PC-9 (cell line): ENCODE data around the gene NR5A1. TPM values are rescaled to one million over a fixed set of nuclear protein-coding genes. Genes with fewer than 3 reads are reported as not detected.

ENCODE experiments used
- BruUV-seq: library from RNA; stranded (reverse); fragments of 400-500 nt; replicated peaks from 2 replicates; lab custom pipeline; 2021; lab: Mats Ljungman, UMichigan
- CTCF ChIA-PET: fragments of 300-600 bp; sonication (Branson Sonifier 250); formaldehyde crosslinking; loops from one replicate; lab custom pipeline; 2022; ENCODE audit warnings: antibody characterized with exemption; lab: Charles Lee
- POLR2A ChIA-PET: fragments of 300-600 bp; sonication (Branson Sonifier 250); formaldehyde crosslinking; loops from one replicate; lab custom pipeline; 2022; ENCODE audit warnings: antibody characterized with exemption; ENCODE audit not compliant: unreplicated experiment; lab: Charles Lee
- DNase-seq, 2 experiments: peaks; one replicate each; pipeline versions ENCODE4 v3.0.0 to v3.0.0-alpha.2; 2015 to 2022; ENCODE audit warnings: mixed read lengths in 1 of 2
- H2AFZ ChIP-seq: fragments of 200-600 bp; sonication (generic); 2 replicates; pipeline ENCODE4 v1.8.1; 2017; ENCODE audit warnings: antibody characterized with exemption
- H3F3A ChIP-seq: fragments of 200-600 bp; sonication (generic); 2 replicates; pipeline ENCODE4 v1.8.1; 2017; ENCODE audit warnings: antibody characterized with exemption, mild to moderate bottlenecking, low read depth; ENCODE audit not compliant: insufficient read depth
- H3K27ac ChIP-seq: fragments of 200-600 bp; sonication (generic); 2 replicates; pipeline ENCODE4 v1.6.1; 2016; ENCODE audit warnings: mixed run types
- H3K27me3 ChIP-seq: fragments of 200-600 bp; sonication (generic); 2 replicates; pipeline ENCODE4 v1.6.1; 2016; ENCODE audit warnings: low read depth, mixed run types; ENCODE audit not compliant: insufficient read depth
- H3K36me3 ChIP-seq: fragments of 200-600 bp; sonication (generic); 2 replicates; pipeline ENCODE4 v1.6.1; 2016; ENCODE audit warnings: low read depth, mixed run types
- H3K4me1 ChIP-seq: fragments of 200-600 bp; sonication (generic); replicated peaks from 2 replicates; pipeline ENCODE4 v1.6.1; 2016; ENCODE audit warnings: mixed run types; ENCODE audit not compliant: insufficient read depth
- H3K4me2 ChIP-seq: fragments of 200-600 bp; sonication (generic); 2 replicates; pipeline ENCODE4 v1.6.1; 2017; ENCODE audit warnings: mixed run types
- H3K4me3 ChIP-seq: fragments of 200-600 bp; sonication (generic); 2 replicates; pipeline ENCODE4 v1.6.1; 2016; ENCODE audit warnings: mixed run types
- H3K79me2 ChIP-seq: fragments of 200-600 bp; sonication (generic); 2 replicates; pipeline ENCODE4 v1.6.1; 2017; ENCODE audit warnings: low read depth, mixed run types
- H3K9me2 ChIP-seq: fragments of 200-600 bp; sonication (generic); 2 replicates; pipeline ENCODE4 v1.8.1; 2017; ENCODE audit warnings: mild to moderate bottlenecking; ENCODE audit not compliant: insufficient read depth
- H3K9me3 ChIP-seq: fragments of 200-600 bp; sonication (generic); 2 replicates; pipeline ENCODE4 v1.8.1; 2016; ENCODE audit warnings: low read depth; ENCODE audit not compliant: insufficient read depth
- H4K20me1 ChIP-seq: fragments of 200-600 bp; sonication (generic); 2 replicates; pipeline ENCODE4 v1.8.1; 2017; ENCODE audit not compliant: insufficient read depth
- EZH2 ChIP-seq: fragments of 200-600 bp; sonication (generic); IDR thresholded peaks from 2 replicates; pipeline ENCODE4 v1.8.0; 2017; ENCODE audit warnings: antibody characterized with exemption, low read depth
- intact Hi-C: fragments of 100-400 bp; cut with micrococcal nuclease; formaldehyde crosslinking; loops from one replicate; pipeline ENCODE4 v1.10.0; 2022; ENCODE audit not compliant: unreplicated experiment
- total RNA-seq: library from RNA; stranded (reverse); gene quantifications from 2 replicates; pipeline ENCODE4 v1.2.3, GENCODE V29; 2021
- TF ChIP-seq, protein P1 (sequence below): fragments of 200-600 bp; sonication (generic); conservative IDR thresholded peaks from 2 replicates; pipeline ENCODE4 v1.6.1; 2017; ENCODE audit warnings: mixed run types, antibody characterized with exemption, mild to moderate bottlenecking, moderate library complexity

The NR5A1 gene
- total RNA-seq, 1 experiment from 2014 or later, result 0.15 TPM

DNA sequence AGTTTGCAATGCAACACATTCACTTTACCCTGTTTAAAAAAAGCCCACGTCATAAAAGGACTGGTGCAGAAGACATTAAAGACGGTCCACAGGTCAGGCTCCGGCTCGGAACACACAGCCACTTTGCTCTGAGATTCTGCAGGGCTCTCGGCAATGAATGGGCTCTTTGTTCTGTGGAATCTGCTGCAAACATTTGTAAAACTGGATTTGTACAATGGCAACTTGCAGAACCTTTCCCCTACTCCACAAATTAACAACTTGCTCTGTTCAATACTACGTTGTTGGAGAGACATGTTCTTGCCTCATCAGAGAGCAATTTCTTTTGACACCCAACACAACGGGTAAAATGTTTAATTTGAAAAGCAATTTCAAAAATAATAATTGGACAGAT lies 13.0 kb upstream of the NR5A1 start:
- Histone ChIP-seq H3K27me3 (no peaks in the 10 kb centered on the region), H3F3A (no peaks in the 10 kb centered on the region; the same call in 1 of the 2 replicates), H3K9me3 (no peaks in the 10 kb centered on the region), H4K20me1 (no peaks in the 10 kb centered on the region), H3K4me2 (no peak overlapping the region), H3K4me3 (no peak overlapping the region), H3K36me3 (no peaks in the 10 kb centered on the region), H3K4me1 (no peaks in the 10 kb centered on the region), H3K27ac (no peak overlapping the region), H3K9me2 (no peaks in the 10 kb centered on the region), H3K79me2 (no peaks in the 10 kb centered on the region), H2AFZ (no peak overlapping the region)
- BruUV-seq, result no TSS peak
- TF ChIP-seq EZH2, result no peak
- TF ChIP-seq, protein P1, sequence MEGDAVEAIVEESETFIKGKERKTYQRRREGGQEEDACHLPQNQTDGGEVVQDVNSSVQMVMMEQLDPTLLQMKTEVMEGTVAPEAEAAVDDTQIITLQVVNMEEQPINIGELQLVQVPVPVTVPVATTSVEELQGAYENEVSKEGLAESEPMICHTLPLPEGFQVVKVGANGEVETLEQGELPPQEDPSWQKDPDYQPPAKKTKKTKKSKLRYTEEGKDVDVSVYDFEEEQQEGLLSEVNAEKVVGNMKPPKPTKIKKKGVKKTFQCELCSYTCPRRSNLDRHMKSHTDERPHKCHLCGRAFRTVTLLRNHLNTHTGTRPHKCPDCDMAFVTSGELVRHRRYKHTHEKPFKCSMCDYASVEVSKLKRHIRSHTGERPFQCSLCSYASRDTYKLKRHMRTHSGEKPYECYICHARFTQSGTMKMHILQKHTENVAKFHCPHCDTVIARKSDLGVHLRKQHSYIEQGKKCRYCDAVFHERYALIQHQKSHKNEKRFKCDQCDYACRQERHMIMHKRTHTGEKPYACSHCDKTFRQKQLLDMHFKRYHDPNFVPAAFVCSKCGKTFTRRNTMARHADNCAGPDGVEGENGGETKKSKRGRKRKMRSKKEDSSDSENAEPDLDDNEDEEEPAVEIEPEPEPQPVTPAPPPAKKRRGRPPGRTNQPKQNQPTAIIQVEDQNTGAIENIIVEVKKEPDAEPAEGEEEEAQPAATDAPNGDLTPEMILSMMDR, result no peak
- ChIA-PET CTCF (interaction anchor here (0.5 kb wide), 1 partner anchor 37 kb away, joined by 12 read pairs; no protein-coding TSS in a partner anchor), POLR2A (no interaction called here)
- intact Hi-C loops, result no loop called here
- DNase-seq, result no peak

DNA sequence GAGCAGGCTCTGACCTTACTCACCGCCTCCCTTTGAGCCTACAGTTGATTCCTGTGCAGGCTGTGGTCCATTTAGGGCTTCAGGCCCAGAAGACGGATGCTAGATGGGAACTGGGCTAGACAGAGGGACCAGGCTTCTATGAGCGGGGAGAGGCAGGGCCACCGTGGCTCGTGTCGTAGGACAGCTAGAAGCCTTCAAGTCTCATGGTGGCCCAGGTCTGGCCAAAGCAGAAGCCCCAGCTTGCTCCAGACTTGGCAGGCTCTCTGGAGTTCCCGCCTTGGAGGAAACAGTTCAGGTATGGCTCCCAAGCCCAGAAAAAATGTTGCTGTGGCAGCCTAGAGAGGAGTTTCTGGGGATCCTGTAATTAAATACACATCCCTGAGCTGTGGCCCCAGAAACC lies 10.9 kb upstream of the NR5A1 start:
- Histone ChIP-seq H3F3A (no peaks in the 10 kb centered on the region; the same call in 1 of the 2 replicates), H3K9me2 (no peaks in the 10 kb centered on the region), H3K4me1 (no peaks in the 10 kb centered on the region), H3K4me3 (no peak overlapping the region), H3K27me3 (no peaks in the 10 kb centered on the region), H3K27ac (no peak overlapping the region), H3K79me2 (no peaks in the 10 kb centered on the region), H4K20me1 (no peaks in the 10 kb centered on the region), H3K36me3 (no peaks in the 10 kb centered on the region), H3K9me3 (no peaks in the 10 kb centered on the region), H2AFZ (no peak overlapping the region), H3K4me2 (no peak overlapping the region)
- ChIA-PET CTCF (no interaction called here), POLR2A (interaction anchor here (0.6 kb wide), 1 partner anchor 9 kb away, joined by 3 read pairs; no protein-coding TSS in a partner anchor)
- no TSS peak for BruUV-seq
- DNase-seq, result no peak
- TF ChIP-seq, protein P1, result no peak
- no peak for TF ChIP-seq EZH2
- intact Hi-C loops, result no loop called here

DNA sequence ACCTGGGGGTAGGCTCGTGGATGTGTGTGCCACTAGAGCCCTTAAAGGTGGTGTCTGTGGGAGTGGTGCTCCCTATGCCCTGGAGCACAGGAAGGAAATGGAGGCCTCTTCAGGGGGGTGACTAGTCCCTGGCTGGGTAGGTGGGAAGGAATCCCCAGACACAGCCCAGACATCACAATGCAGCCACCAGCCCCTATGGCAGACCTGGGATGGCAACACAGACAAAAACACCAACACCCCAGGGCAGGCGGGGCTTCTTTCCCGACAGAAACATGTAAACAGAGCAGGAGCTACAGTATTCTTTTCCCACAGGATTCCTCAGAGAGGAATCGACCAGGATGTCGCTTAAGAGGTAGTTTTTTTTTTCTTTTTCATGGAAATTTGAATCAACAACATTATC lies 10.4 kb upstream of the NR5A1 start:
- CTCF ChIA-PET, result no interaction called here
- POLR2A ChIA-PET, result no interaction called here
- Histone ChIP-seq H3F3A (no peaks in the 10 kb centered on the region; the same call in 1 of the 2 replicates), H2AFZ (no peak overlapping the region), H4K20me1 (no peaks in the 10 kb centered on the region), H3K27me3 (no peaks in the 10 kb centered on the region), H3K27ac (no peak overlapping the region), H3K79me2 (no peaks in the 10 kb centered on the region), H3K4me3 (no peak overlapping the region), H3K4me2 (no peak overlapping the region), H3K9me3 (no peaks in the 10 kb centered on the region), H3K9me2 (no peaks in the 10 kb centered on the region), H3K4me1 (no peaks in the 10 kb centered on the region), H3K36me3 (no peaks in the 10 kb centered on the region)
- no peak for DNase-seq
- BruUV-seq, result no TSS peak
- TF ChIP-seq, protein P1, result no peak
- no peak for TF ChIP-seq EZH2
- intact Hi-C loops, result no loop called here
